HepG2 (cell line): ENCODE measurements around the gene ZNF691.

ENCODE experiments used
- HBP1 ChIP-seq: IDR thresholded peaks from 2 replicates; pipeline ENCODE4 v1.6.1; 2016; ENCODE audit warnings: low read depth, control low read depth
- SRF ChIP-seq: IDR thresholded peaks from 2 replicates; pipeline ENCODE4 v1.6.1; 2011; ENCODE audit warnings: mild to moderate bottlenecking, low read depth, low read length, moderate library complexity
- TF ChIP-seq, protein P1 (sequence below): sonication (generic); formaldehyde crosslinking; IDR thresholded peaks from 2 replicates; pipeline ENCODE4 v1.5.0; 2020; ENCODE audit warnings: mild to moderate bottlenecking, missing genetic modification reagents, moderate library complexity

- TF ChIP-seq, protein P1, sequence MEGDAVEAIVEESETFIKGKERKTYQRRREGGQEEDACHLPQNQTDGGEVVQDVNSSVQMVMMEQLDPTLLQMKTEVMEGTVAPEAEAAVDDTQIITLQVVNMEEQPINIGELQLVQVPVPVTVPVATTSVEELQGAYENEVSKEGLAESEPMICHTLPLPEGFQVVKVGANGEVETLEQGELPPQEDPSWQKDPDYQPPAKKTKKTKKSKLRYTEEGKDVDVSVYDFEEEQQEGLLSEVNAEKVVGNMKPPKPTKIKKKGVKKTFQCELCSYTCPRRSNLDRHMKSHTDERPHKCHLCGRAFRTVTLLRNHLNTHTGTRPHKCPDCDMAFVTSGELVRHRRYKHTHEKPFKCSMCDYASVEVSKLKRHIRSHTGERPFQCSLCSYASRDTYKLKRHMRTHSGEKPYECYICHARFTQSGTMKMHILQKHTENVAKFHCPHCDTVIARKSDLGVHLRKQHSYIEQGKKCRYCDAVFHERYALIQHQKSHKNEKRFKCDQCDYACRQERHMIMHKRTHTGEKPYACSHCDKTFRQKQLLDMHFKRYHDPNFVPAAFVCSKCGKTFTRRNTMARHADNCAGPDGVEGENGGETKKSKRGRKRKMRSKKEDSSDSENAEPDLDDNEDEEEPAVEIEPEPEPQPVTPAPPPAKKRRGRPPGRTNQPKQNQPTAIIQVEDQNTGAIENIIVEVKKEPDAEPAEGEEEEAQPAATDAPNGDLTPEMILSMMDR = no peak
- TF ChIP-seq HBP1 (CRISPR knock-in tag) (no peak), SRF (no peak)
Observed at GRCh38 chr1:42886800-42887199, 40.4 kb downstream of the ZNF691 start.
